GM12874 (cell line): ENCODE data around the gene ARPC1B.

ENCODE experiments used
- TF ChIP-seq, protein P1 (sequence below): IDR thresholded peaks from 2 replicates; pipeline ENCODE4 v1.5.1; 2011; ENCODE audit warnings: low read depth, mild to moderate bottlenecking, control low read depth, low read length, moderate library complexity; ENCODE audit not compliant: insufficient read depth

ARPC1B gene

DNA sequence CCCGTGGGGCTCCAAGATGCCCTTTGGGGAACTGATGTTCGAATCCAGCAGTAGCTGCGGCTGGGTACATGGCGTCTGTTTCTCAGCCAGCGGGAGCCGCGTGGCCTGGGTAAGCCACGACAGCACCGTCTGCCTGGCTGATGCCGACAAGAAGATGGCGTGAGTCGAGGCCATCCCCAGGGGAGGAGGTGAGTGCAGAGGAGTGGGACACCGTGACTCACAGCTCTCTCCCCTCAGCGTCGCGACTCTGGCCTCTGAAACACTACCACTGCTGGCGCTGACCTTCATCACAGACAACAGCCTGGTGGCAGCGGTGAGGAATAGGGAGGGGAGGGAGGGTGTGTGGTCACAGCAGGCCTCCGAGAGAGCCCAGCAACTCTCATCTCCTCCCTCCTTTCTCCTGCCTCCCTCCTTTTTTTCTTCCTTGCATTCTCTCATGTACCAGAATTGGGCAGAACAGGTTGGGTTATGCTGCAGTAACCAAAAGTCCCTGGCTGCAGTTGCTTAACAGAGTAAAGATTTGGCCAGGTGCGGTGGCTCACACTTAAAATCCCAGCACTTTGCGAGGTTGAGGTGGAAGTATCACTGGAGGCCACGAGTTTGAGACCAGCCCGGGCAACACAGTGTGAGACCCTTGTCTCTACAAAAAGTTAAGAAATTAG is 16.5 kb downstream of the ARPC1B start:
- TF ChIP-seq, protein P1, sequence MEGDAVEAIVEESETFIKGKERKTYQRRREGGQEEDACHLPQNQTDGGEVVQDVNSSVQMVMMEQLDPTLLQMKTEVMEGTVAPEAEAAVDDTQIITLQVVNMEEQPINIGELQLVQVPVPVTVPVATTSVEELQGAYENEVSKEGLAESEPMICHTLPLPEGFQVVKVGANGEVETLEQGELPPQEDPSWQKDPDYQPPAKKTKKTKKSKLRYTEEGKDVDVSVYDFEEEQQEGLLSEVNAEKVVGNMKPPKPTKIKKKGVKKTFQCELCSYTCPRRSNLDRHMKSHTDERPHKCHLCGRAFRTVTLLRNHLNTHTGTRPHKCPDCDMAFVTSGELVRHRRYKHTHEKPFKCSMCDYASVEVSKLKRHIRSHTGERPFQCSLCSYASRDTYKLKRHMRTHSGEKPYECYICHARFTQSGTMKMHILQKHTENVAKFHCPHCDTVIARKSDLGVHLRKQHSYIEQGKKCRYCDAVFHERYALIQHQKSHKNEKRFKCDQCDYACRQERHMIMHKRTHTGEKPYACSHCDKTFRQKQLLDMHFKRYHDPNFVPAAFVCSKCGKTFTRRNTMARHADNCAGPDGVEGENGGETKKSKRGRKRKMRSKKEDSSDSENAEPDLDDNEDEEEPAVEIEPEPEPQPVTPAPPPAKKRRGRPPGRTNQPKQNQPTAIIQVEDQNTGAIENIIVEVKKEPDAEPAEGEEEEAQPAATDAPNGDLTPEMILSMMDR: no peak

GRCh38 chr7:99392046-99392445 is 17.5 kb downstream of the ARPC1B start:
- TF ChIP-seq, protein P1: no peak

- TF ChIP-seq, protein P1: no peak
Observed at GRCh38 chr7:99392659-99393354, 18.3 kb downstream of the ARPC1B start.

GRCh38 chr7:99393355-99394187 is 19.0 kb downstream of the ARPC1B start:
- TF ChIP-seq, protein P1: no peak

DNA sequence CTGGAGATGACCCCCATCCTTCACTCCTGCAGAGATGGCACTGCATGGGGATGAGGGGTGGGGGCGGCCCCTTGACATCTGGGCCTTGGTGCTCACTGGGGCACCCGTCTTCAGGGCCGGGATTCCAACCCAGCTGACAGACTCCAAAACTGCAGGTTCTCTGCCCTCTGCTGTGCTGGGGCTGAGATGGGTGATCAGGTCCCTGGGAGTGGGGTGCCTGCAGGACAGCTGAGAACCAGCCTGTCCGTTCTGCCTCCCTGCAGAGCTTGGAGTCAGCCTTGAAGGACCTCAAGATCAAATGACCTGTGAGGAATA is 19.6 kb downstream of the ARPC1B start:
- TF ChIP-seq, protein P1: no peak

GRCh38 chr7:99395616-99396327 is 21.2 kb downstream of the ARPC1B start:
- TF ChIP-seq, protein P1: no peak
